Stimulated activated CD8-positive, alpha-beta memory T cell treated with anti-CD3 and anti-CD28 coated beads, Interleukin-4, amount 100 ng/mL, for 48 hours (primary cell): ENCODE measurements around the gene YES1.
"Not testable (repeated sequence)": the region's sequence is repeated elsewhere in the genome, so short reads cannot be mapped to it uniquely, and the experiment has no call there.

ENCODE experiments used
- DNase-seq: peaks from one replicate; pipeline ENCODE4 v3.0.0-alpha.2; 2020

The YES1 gene

GRCh38 chr18:717003-717402 lies 95.0 kb downstream of the YES1 start:
- no peak for DNase-seq

GRCh38 chr18:715626-716025 lies 96.4 kb downstream of the YES1 start:
- DNase-seq: no peak

- no peak for DNase-seq
Observed at GRCh38 chr18:713135-713490, 98.9 kb downstream of the YES1 start.

DNA sequence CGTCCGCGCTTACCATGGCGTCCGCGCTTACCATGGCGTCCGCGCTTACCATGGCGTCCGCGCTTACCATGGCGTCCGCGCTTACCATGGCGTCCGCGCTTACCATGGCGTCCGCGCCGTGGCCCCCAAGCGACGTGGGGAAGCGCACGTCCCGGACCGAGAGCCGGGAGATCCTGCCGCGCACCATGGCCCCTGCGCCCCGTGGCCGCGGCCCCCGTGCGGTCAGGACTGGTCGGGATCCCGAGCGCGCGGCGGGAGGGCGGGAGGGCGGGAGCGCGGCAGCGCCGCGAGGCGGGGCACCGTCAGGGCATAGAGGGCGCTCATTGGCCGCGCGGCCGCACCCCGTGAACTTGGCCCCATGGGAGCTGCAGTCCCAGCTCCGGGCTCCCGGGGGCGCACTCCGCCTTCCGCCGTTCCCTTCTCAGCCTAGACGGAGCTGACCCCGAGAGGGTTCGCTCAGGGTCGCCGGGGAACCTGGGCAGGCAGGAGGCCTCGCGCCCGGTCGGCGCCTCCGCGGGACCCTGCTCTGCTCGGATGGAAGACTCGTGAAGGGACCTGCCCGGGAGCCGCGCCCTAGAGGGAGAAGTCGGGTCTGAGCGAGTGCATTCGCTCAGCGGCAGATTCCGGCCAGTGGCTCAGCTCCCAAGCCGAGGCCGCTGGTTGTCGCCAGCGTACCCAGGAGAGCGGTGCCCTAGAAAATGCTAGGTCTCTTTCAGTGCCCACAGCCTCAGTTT lies 99.5 kb downstream of the YES1 start, which contains the start of gene ENOSF1:
Gene ENOSF1 (minus strand): TSS at position 230 of the 734 bp plus-strand sequence. CDS start 43 bp downstream, at position 187.
- peak; percentile 94 for DNase-seq

DNA sequence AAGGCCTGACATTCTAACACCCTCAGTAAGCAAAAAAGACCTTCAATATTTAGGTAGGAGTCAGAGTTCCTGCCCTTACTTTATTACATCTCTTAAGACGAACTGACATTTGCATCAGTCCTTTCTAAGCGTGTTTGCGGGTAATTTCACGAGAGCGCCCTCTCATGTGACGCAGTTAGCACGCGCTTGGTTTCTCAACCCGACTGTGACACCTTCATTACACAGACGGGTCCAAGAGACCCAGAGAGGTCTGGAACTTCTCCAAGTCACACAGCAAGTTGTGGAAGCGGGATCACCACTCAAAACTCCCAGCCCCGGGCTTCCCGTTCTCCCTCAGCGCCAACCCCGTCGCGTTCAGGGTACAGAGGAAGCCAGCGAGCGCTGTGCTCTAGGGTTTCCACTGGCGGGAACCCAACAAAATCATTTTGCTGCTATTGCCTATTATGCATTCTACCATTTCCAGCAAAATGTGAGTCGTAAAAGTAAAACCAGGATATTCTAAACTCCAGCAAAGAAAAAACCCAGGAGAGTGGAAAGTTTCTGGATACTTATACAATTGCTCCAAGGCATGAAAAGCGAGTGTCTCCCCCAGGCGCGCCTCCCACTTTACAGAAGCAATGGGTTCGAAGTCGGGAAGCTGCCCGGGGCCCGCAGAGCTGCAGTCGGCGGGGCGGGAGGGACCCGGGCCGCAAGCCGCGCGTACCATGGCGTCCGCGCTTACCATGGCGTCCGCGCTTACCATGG lies 100.2 kb downstream of the YES1 start:
- DNase-seq: peak; percentile 82

GRCh38 chr18:711310-711656 lies 100.8 kb downstream of the YES1 start:
- DNase-seq: no peak

- DNase-seq: no peak
Observed at GRCh38 chr18:710418-711300, 101.4 kb downstream of the YES1 start.

DNA sequence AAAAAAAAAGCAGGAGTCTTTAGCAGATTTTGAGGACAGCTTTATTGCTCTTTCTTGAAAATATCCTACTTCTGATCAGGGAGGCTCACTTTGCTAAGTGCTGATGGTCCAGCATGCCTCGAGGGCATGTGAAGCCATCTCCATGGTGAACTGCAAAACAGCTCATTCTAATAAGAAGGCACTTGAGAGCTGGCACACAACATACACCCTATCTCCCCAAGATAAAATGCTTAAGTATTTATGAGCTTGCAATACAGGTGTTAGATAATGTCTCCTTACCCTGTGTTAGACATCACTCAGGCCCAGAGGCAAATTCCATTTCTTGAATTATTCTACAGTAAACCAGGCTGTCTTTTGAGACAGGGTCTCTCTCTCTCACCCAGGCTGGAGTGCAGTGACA lies 102.3 kb downstream of the YES1 start:
- DNase-seq: no peak

DNA sequence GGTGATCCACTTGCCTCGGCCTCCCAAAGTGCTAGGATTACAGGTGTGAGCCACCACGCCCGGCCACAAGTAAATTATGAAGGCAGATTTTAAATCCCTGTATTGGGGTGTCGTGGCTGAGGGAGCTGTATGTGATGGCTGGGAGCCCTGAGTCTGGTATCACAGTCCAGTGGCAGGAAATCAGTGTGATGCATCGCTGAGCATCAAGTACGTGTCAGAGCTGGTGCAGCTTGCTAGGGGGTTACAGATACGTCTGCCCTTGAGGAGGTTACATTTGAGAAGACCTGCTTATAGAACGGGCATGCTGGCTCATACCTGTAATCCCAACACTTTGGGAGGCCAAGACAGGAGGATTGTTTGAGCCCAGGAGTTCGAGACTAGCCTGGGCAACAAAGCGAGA lies 103.9 kb downstream of the YES1 start:
- DNase-seq: no peak

DNA sequence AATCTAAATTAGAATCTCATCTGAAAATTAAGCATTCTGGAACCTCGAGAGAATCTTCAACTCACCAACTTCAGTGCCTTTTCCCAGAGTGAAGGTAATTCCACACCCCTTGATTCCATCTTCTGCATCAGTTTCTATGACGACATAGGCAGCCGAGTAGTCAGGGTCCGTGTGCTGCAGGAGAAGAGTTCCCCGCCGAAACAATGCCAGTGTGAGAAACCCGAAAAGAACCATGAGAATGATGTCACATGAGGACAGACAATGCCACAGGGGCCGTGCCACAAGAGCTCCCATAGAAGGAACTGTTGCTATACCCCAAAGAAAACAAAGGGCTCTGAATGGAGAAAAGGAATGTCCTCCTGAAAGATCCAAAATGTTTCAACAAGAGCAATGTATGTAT lies 105.6 kb downstream of the YES1 start:
- DNase-seq: no peak

DNA sequence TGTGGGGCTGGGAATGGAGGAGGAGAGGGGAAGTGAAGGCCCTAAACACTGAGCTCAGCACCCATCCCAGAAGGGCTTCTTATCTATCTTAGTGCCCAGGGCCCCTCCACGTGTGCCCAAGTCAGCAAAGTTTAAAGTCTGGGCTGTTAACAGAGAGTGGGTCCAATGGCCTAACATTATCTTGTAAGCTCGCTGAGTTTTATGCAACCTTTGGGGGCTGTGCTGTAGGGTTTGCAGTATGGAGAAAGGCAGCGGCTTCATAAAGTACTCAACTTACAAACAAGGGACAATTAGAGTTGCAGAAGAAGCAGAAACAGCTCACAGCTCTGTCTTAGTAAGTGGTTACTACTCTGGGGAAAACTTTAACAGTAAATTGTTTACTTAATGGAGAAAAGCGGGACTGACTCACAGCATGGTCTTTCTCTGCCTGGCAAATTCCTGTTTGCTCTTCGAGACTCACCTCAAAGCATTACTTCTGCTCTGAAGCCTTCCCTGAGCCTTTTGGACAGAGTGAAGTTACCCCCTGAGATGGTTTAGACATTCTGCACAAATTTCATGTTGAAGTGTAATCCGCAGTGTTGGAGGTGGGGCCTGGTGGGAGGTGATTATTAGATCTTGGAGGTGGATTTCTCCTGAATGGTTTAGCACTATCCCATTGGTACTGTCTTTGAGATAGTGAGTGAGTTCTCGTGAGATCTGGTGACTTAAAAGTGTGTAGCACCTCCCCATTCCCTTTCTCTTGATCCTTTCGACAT lies 108.7 kb downstream of the YES1 start:
- no peak for DNase-seq

DNA sequence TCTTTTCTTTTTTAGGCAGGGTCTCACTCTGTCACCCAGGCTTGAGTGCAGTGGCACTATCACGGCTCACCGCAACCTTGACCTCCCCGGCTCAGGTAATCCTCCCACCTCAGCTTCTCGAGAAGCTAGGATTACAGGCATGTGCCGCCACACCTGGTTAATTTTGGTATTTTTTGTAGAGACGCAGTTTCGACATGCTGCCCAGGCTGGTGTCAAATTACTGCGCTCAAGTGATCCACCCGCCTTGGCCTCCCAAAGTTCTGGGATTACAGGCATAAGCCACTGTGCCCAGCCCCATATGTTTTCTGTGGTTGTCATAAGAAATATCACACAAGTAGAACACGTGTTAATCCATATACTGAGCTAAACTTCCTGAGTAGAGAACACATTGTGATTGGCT lies 114.2 kb downstream of the YES1 start:
- no peak for DNase-seq

- no peak for DNase-seq
Observed at GRCh38 chr18:697012-697411, 115.0 kb downstream of the YES1 start.

DNA sequence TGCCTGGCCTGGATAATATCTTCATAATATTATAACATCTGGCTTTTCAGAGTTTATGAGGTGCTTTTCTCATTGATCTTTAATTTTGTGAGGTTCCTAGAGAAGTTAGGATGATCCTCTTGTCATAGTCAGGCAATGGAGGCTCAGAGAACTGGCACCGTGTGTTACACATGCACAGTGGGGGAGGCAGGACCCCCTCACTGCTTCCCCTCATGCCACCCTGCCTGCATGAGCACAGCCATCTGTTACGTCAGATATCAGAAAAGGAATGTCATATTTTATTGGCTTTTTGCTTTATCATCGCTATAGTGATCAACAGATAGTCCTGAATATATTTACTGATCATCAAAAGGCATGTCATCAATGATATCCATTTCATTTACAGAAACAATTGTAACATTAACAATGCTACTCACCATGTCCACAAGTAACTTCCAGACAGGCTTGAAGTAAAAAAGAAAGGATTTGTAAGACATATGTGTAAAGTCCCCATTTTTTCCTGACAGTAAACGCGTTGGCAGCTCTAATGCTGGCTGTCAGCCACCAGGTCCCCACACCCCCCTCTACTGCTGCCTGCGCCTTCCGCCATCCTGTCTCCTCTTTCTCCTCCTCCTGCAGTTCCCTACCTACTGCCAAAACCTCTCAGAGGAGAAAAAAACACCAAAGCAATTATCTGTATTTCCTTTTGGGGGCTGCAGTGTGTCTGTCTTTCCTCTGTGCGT lies 118.4 kb downstream of the YES1 start:
- no peak for DNase-seq

DNA sequence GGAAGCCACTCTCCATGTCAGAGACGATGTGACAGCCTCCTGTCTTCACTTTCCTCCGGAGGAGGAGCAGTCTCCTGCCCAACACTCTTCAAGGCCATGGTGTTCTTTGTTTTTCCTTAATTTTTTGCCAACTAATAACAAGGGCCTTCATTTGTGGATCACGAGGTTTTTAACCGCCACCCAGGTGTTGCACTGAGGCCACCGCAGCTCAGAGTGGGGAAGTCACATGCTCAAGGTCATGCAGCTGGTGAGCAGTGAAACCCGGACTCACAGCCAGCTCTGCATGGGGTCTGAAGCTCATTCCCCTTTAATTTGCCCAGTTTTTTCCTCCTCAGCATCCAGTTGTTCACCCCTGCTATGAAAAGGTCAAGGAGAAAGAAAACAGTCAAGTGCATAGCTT lies 119.2 kb downstream of the YES1 start:
- DNase-seq: no peak

- no peak for DNase-seq
Observed at GRCh38 chr18:688323-688722, 123.7 kb downstream of the YES1 start.

DNA sequence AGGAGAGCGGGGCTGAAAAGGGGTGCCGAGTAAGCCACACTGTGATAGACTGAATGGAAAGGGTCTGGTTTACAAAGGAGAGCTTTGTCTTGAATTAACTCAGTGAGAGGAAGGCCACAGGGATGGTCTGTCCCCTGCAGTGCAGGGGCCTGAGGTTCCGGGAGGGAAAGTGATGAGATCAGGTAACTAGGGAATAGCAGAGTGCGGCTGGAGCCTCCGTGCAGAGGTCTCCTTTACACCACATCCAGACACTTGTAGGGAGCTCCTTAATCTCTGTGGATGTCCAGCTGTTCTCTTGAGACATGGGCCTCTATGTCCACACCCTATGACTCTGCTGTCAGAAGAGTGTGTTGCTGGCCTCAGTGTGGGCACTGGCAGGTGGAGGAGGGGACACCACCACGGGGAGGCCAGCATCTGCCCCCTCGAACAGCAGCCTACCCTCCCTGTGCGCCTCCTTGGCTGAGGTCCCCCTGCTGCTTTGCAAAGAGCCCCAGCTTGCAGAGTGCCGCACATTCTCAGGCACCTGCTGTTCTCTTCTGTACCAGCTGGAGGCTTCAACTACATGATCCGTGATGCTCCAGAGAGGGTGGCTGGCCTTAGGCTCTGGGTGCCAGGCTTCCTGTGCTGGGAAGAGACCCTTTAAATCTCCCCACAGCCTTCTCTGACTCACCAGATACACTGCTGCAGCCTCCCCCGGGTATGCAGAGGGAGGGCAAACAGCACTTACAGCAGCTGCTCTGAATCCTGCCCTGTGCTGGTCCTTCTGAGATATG lies 125.5 kb downstream of the YES1 start:
- no peak for DNase-seq

DNA sequence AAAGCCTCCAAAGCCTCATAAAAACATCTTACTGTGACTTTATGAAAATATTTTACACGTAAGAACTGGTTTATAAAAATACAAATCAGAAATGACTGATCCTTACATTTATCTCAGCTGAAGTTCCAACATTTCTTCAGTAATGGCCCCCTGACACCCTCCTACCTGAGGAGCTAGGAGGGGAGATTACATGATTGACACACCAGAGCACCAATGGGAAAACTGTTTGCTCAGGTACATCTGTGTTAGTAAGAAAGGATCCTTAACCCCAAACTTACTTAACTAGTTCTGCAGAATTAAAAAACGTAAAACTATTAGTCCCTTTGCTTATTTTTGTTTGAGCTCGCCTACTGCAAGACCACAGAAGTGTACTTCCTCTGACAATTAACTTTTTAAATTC lies 126.6 kb downstream of the YES1 start:
- no peak for DNase-seq

GRCh38 chr18:683531-683930 lies 128.5 kb downstream of the YES1 start:
- no peak for DNase-seq

- DNase-seq: no peak
Observed at GRCh38 chr18:682833-683232, 129.2 kb downstream of the YES1 start.

DNA sequence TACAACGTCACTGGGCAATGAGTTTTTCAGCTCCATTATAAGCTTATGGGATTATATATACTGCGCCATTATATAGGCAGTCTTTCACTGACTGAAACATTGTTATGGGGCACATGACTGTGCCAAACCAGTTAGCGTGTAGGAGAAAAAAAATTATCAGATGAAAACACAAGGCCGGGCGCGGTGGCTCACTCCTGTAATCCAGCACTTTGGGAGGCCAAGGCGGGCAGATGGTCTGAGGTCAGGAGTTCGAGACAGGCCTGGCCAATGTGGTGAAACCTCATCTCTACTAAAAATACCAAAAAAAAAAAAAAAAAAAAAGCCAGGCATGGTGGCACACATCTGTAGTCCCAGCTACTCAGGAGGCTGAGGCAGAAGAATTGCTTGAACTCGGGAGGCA lies 129.6 kb downstream of the YES1 start:
- not testable (repeated sequence) for DNase-seq
